Right lobe of liver (tissue), 6 donors: Measurements from ENCODE around the gene FERMT1. TPM values are rescaled to one million over a fixed set of nuclear protein-coding genes. Genes with fewer than 3 reads are reported as not detected.

Experiments
- ATAC-seq, 4 donors: fragments of 200-7000 bp; cut with Tn5 transposase; one replicate each; pipeline ENCODE4 v1.9.1; 2020; ENCODE audit warnings: mild to moderate bottlenecking in 4 of 4, moderate library complexity in 4 of 4
- DNase-seq, 3 donors: peaks; one replicate each; pipeline ENCODE4 v3.0.0-alpha.2; 2020
- H3K27ac ChIP-seq, 3 donors: fragments of 200-600 bp; one replicate each; pipeline ENCODE4 v1.8.0; 2022
- H3K27me3 ChIP-seq, 2 donors: fragments of 200-600 bp; one replicate each; pipeline ENCODE4 v1.8.0; 2022
- H3K36me3 ChIP-seq, 4 donors: fragments of 200-600 bp; sonication (generic) in 1 of 4; one replicate each; pipeline versions ENCODE4 v1.5.1 to v1.8.0; 2017 to 2022; ENCODE audit warnings: control low read depth in 1 of 4
- H3K4me1 ChIP-seq, 4 donors: fragments of 200-600 bp; sonication (generic) in 1 of 4; one replicate each; pipeline versions ENCODE4 v1.5.1 to v1.8.0; 2017 to 2022; ENCODE audit warnings: control low read depth in 1 of 4
- H3K4me3 ChIP-seq, 3 donors: fragments of 200-600 bp; one replicate each; pipeline ENCODE4 v1.8.0; 2022
- H3K9me3 ChIP-seq, 4 donors: fragments of 200-600 bp; sonication (generic) in 1 of 4; one replicate each; pipeline versions ENCODE4 v1.5.1 to v1.8.0; 2017 to 2022; ENCODE audit warnings: control low read depth in 1 of 4
- CTCF ChIP-seq, 4 donors: fragments of 200-600 bp in 3 of 4; fragments of 450-650 bp in 1 of 4; IDR thresholded peaks; one replicate each; pipeline versions ENCODE4 v1.5.1 to v1.8.0; 2016 to 2022; ENCODE audit warnings: antibody characterized with exemption in 4 of 4, mild to moderate bottlenecking in 2 of 4
- POLR2A ChIP-seq: fragments of 450-650 bp; IDR thresholded peaks from one replicate; pipeline ENCODE4 v1.6.1; 2017; ENCODE audit warnings: antibody characterized with exemption, mild to moderate bottlenecking
- WGBS: methylation state at CpG from one replicate; pipeline ENCODE4 v1.1.6; 2018; ENCODE audit warnings: low coverage, low lambda C conversion rate; ENCODE audit not compliant: insufficient coverage; ENCODE audit errors: missing lambda C conversion rate; 5-methylcytosine and 5-hydroxymethylcytosine counted together
- intact Hi-C, 2 donors: fragments of 100-400 bp; cut with DNase I; formaldehyde crosslinking; loops; one replicate each; pipeline versions ENCODE4 v1.11.2 to v1.14.1; 2022
- total RNA-seq, 6 experiments: library from RNA; depleted of rRNA in 2 of 6; stranded (reverse); fragments of >200 nt in 2 of 6; fragmentation: NEBNext Ultra II Directional in 3 of 6; extraction: Animal tissue kit (Norgen Biotek cat#: 25700) in 3 of 6; gene quantifications; one replicate each; pipeline versions ENCODE4 v1.1.0 to v1.2.4, GENCODE V29; 2016 to 2023
- donor health status: DM: no; HTN: yes; CAD: no.
- donor health status: DM: no; HTN: no; CAD: no.
- donor health status: DM: no; HTN: no; CAD: no.
- donor health status: DM: no; HTN: yes; CAD: no.
- donor health status: DM: no; HTN: yes; CAD: no.

FERMT1 gene
- total RNA-seq, 6 experiments from 2014 or later = 0.15 to 2.0 (median 0.55) TPM

DNA sequence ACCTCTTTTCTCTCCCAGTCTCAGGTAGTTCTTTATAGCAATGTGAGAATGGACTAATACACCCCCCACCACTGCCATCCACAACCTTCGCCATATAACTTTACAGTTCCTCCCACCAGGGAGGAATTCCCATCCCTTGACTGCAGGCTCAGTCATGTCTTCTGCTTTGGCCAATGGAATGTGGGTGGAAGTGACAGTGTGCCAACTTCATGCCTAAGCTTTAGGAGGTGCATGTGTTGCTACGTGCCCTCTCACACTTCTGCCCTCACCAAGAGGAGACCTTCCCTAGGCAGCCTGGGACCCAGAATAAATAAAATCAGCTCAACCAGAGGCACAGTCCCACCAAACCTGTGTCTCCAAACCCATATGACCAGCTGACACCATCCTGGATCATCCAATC, 36.0 kb downstream of the FERMT1 start:
- no peaks in the 10 kb centered on the region for H3K4me1 ChIP-seq
- intact Hi-C loops = no loop called here
- no peak overlapping the region for H3K4me3 ChIP-seq
- H3K9me3 ChIP-seq = no peaks in the 10 kb centered on the region
- no peaks in the 10 kb centered on the region for H3K27me3 ChIP-seq
- DNase-seq (no peak), ATAC-seq (no peak)
- no peak for TF ChIP-seq POLR2A
- TF ChIP-seq CTCF (IDR thresholded peaks at IDR 0.05) = no peak
- no peak overlapping the region for H3K27ac ChIP-seq
- H3K36me3 ChIP-seq = no peaks in the 10 kb centered on the region
- 100% methylated on average over 1 of the region's 2 CpGs for WGBS

DNA sequence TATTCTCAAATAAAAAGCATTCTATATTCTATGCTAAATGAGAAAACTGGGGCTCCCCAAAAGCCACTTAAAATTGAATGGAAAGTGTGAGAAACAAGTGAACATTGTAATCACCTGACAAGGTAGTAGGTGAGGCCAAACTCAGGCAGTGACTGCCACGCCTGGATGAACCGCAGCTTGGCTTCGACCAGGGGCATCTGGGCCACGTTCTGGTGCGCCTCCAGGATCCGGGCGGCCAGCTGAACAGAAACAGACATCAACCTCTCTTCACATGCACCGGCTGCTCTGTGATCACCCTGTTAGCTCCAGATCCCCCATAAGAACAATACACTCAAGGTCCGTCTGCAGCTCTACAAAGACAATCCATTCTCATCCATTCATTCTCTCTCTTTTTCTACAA, 38.9 kb downstream of the FERMT1 start:
- Histone ChIP-seq H3K4me3 (no peak overlapping the region), H3K27ac (no peak overlapping the region), H3K9me3 (no peaks in the 10 kb centered on the region), H3K4me1 (no peaks in the 10 kb centered on the region), H3K27me3 (no peaks in the 10 kb centered on the region), H3K36me3 (no peaks in the 10 kb centered on the region)
- TF ChIP-seq POLR2A (no peak), CTCF (IDR thresholded peaks at IDR 0.05) (no peak)
- ATAC-seq (no peak), DNase-seq (no peak)
- 83% methylated on average over 4 of the region's 9 CpGs for WGBS
- intact Hi-C loops = no loop called here

DNA sequence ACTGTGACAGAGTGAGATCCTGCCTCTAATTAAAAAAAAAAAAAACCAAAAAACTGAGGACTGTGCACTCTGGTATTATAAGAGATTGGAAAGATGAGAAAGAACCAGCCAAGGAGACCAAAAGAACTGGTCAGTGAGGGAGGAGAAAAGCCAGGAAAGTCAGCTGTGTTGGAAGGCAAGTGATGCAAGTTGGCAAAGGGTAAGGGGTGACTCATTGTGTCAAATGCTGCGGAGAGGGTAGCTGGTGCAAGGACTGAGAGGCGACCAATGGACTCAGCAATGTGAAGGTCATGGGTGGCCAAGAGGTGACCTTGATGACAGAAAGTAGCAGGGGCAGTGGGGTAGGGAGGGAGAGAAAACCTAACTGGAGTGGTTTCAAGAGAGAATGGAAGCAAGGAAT, 41.6 kb downstream of the FERMT1 start:
- Histone ChIP-seq H3K9me3 (no peaks in the 10 kb centered on the region), H3K4me1 (peaks cover 0 to 7% (median 3%) of the 10 kb centered on the region in 4 donors), H3K36me3 (no peaks in the 10 kb centered on the region), H3K27ac (no peak overlapping the region), H3K27me3 (no peaks in the 10 kb centered on the region), H3K4me3 (no peak overlapping the region)
- WGBS = 46% methylated on average over 2 of the region's 2 CpGs
- DNase-seq (peak in 1 of 3 donors; percentile 29), ATAC-seq (peak in 2 of 4 donors; percentile 25 to 87)
- TF ChIP-seq POLR2A = no peak
- TF ChIP-seq CTCF (IDR thresholded peaks at IDR 0.05) = no peak
- intact Hi-C loops = no loop called here

DNA sequence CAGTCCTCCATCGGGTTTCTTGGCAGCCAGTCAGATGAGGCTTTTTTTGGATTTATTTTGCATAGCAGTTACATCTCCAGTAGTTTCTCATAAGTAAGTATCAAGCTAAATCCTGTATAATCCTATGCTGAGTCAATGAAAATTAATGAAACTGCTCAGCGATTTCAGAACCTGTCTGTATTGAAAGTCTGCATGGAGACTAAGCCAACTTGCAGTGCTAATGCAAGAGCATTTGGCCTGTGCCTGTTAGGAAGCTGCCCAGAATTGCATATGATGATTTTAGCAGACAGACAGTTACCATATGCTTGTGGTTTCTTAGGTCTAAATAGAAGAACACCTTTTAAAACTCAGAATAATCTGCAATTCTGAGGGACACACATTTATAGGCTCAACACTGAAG, 43.8 kb downstream of the FERMT1 start:
- Histone ChIP-seq H3K27me3 (no peaks in the 10 kb centered on the region), H3K4me3 (no peak overlapping the region), H3K4me1 (peaks cover 0 to 27% (median 14%) of the 10 kb centered on the region in 4 donors), H3K9me3 (no peaks in the 10 kb centered on the region), H3K36me3 (no peaks in the 10 kb centered on the region), H3K27ac (no peak overlapping the region)
- 72% methylated on average over 2 of the region's 2 CpGs for WGBS
- no peak for ATAC-seq
- no peak for TF ChIP-seq CTCF (IDR thresholded peaks at IDR 0.05)
- TF ChIP-seq POLR2A = no peak
- no peak for DNase-seq
- intact Hi-C loops = loop anchor here in 1 of 2 donors (10.0 kb wide), 2 partner anchors 274 to 554 kb away; no protein-coding TSS in a partner anchor
